B cell (primary cell): ENCODE data around the gene HDLBP. TPM values are rescaled to one million over a fixed set of nuclear protein-coding genes. Genes with fewer than 3 reads are reported as not detected.

Source experiments
- ATAC-seq: fragments of 200-7000 bp; cut with Tn5 transposase; one replicate; pipeline ENCODE4 v1.10.0; 2021; ENCODE audit warnings: low read depth, mild to moderate bottlenecking, moderate number of reproducible peaks, moderate library complexity
- CTCF ChIA-PET: fragments of 350-600 bp; sonication (Branson Sonifier 250); formaldehyde crosslinking; loops from one replicate; lab custom pipeline; 2021; ENCODE audit warnings: antibody characterized with exemption, inconsistent platforms; lab: Charles Lee
- POLR2A ChIA-PET: fragments of 350-600 bp; sonication (Branson Sonifier 250); formaldehyde crosslinking; loops from one replicate; lab custom pipeline; 2021; ENCODE audit warnings: antibody characterized with exemption; lab: Charles Lee
- DNase-seq: peaks from one replicate; pipeline ENCODE4 v3.0.0; 2013
- H2AFZ ChIP-seq: 2 replicates; pipeline ENCODE4 v1.6.1; 2012; ENCODE audit warnings: mild to moderate bottlenecking, low read depth, low read length; ENCODE audit not compliant: insufficient read depth, poor library complexity, severe bottlenecking
- H3K27ac ChIP-seq, 2 donors: 1 replicate in 1 of 2; 2 replicates in 1 of 2; pipeline ENCODE4 v1.5.1; 2012 to 2013; ENCODE audit warnings: low read length in 2 of 2, mild to moderate bottlenecking in 2 of 2, moderate library complexity in 1 of 2
- H3K27me3 ChIP-seq, 4 experiments: fragments of 200-600 bp in 1 of 4; sonication (generic) in 1 of 4; replicated peaks in 1 of 4; 1 replicate in 2 of 4; 2 replicates in 2 of 4; pipeline versions ENCODE4 v1.6.1 to v1.7.0; 2013 to 2016; ENCODE audit warnings: low read length in 3 of 4, mild to moderate bottlenecking in 2 of 4, mixed read lengths in 1 of 4, moderate library complexity in 1 of 4; ENCODE audit not compliant: insufficient read depth in 4 of 4, control insufficient read depth in 3 of 4; ENCODE audit errors: control extremely low read depth in 1 of 4
- H3K36me3 ChIP-seq, 2 experiments: replicated peaks in 1 of 2; 1 replicate in 1 of 2; 2 replicates in 1 of 2; pipeline versions ENCODE4 v1.6.1 to v1.7.1; 2013; ENCODE audit warnings: low read length in 1 of 2; ENCODE audit not compliant: insufficient read depth in 2 of 2, control insufficient read depth in 1 of 2; ENCODE audit errors: control extremely low read depth in 1 of 2, extremely low read depth in 1 of 2
- H3K4me1 ChIP-seq, 2 donors: fragments of 200-600 bp in 1 of 2; sonication (generic) in 1 of 2; 1 replicate in 1 of 2; 2 replicates in 1 of 2; pipeline versions ENCODE4 v1.5.1 to v1.6.1; 2013 to 2017; ENCODE audit warnings: low read length in 2 of 2; ENCODE audit not compliant: control insufficient read depth in 2 of 2, insufficient read depth in 2 of 2
- H3K4me2 ChIP-seq: replicated peaks from 2 replicates; pipeline ENCODE3; 2012; ENCODE audit warnings: mild to moderate bottlenecking, low read depth, low read length; ENCODE audit not compliant: poor library complexity, severe bottlenecking
- H3K4me3 ChIP-seq, 5 experiments: fragments of 200-600 bp in 1 of 5; sonication (generic) in 1 of 5; 1 replicate in 3 of 5; 2 replicates in 2 of 5; pipeline versions ENCODE4 v1.5.1 to v1.7.0; 2011 to 2016; ENCODE audit warnings: low read length in 4 of 5, mild to moderate bottlenecking in 4 of 5, low read depth in 2 of 5, control low read depth in 1 of 5, moderate library complexity in 1 of 5; ENCODE audit not compliant: insufficient read depth in 1 of 5; ENCODE audit errors: control extremely low read depth in 1 of 5, extremely low read depth in 1 of 5
- H3K79me2 ChIP-seq: fragments of 200-600 bp; sonication (generic); one replicate; pipeline ENCODE4 v1.6.0; 2016; ENCODE audit warnings: low read length; ENCODE audit not compliant: control insufficient read depth, insufficient read depth
- H3K9ac ChIP-seq: fragments of 200-600 bp; sonication (generic); 2 replicates; pipeline ENCODE4 v1.6.1; 2017; ENCODE audit warnings: mild to moderate bottlenecking, low read length, moderate library complexity
- H3K9me3 ChIP-seq, 3 donors: one replicate each; pipeline versions ENCODE4 v1.6.1 to v1.7.1; 2013; ENCODE audit warnings: low read length in 2 of 3; ENCODE audit not compliant: control insufficient read depth in 2 of 3, insufficient read depth in 1 of 3; ENCODE audit errors: control extremely low read depth in 1 of 3
- H4K20me1 ChIP-seq: 2 replicates; pipeline ENCODE4 v1.6.0; 2012; ENCODE audit warnings: mild to moderate bottlenecking, low read length; ENCODE audit not compliant: insufficient read depth, control insufficient read depth, poor library complexity, severe bottlenecking
- H3K27ac Mint-ChIP-seq: one replicate; pipeline ENCODE4 v1.8.0; 2021; ENCODE audit warnings: mixed read lengths
- H3K27me3 Mint-ChIP-seq: one replicate; pipeline ENCODE4 v1.8.0; 2021; ENCODE audit warnings: mixed read lengths
- H3K4me1 Mint-ChIP-seq: one replicate; pipeline ENCODE4 v1.8.0; 2021; ENCODE audit warnings: mixed read lengths
- H3K4me3 Mint-ChIP-seq: one replicate; pipeline ENCODE4 v1.8.0; 2021; ENCODE audit warnings: mixed read lengths
- H3K9me3 Mint-ChIP-seq: one replicate; pipeline ENCODE4 v1.8.0; 2022; ENCODE audit warnings: mixed read lengths; ENCODE audit not compliant: insufficient read depth
- EZH2 ChIP-seq: IDR thresholded peaks from 2 replicates; pipeline ENCODE4 v1.6.1; 2012; ENCODE audit warnings: borderline replicate concordance, low read depth, mild to moderate bottlenecking, moderate library complexity, low read length; ENCODE audit not compliant: insufficient read depth, poor library complexity, severe bottlenecking
- WGBS: methylation state at CpG from one replicate; pipeline ENCODE4 v1.1.5; 2013; ENCODE audit warnings: missing lambda C conversion rate; ENCODE audit not compliant: insufficient coverage; 5-methylcytosine and 5-hydroxymethylcytosine counted together
- intact Hi-C: fragments of 100-400 bp; cut with micrococcal nuclease; formaldehyde crosslinking; loops from one replicate; pipeline ENCODE4 v1.10.0; 2022
- polyA plus RNA-seq: library from polyadenylated mRNA; depleted of rRNA; stranded (reverse); fragments of >200 nt; gene quantifications from 2 replicates; pipeline ENCODE4 v1.2.3, GENCODE V29; 2012
- total RNA-seq, 2 donors: library from RNA; stranded (reverse); fragments of 120-200 nt in 1 of 2; gene quantifications; 1 replicate in 1 of 2; 2 replicates in 1 of 2; pipeline versions ENCODE4 v1.2.3 to v1.2.4, GENCODE V29; 2013 to 2022
- TF ChIP-seq, protein P1 (sequence below): fragments of 200-600 bp; IDR thresholded peaks from one replicate; pipeline ENCODE4 v1.8.0; 2022; ENCODE audit warnings: antibody characterized with exemption, mild to moderate bottlenecking

Gene HDLBP
- total and polyA plus RNA-seq, 2 donors (not counting 1 experiment from before 2014, with no cell fraction given) = 55.1 to 127 TPM

DNA sequence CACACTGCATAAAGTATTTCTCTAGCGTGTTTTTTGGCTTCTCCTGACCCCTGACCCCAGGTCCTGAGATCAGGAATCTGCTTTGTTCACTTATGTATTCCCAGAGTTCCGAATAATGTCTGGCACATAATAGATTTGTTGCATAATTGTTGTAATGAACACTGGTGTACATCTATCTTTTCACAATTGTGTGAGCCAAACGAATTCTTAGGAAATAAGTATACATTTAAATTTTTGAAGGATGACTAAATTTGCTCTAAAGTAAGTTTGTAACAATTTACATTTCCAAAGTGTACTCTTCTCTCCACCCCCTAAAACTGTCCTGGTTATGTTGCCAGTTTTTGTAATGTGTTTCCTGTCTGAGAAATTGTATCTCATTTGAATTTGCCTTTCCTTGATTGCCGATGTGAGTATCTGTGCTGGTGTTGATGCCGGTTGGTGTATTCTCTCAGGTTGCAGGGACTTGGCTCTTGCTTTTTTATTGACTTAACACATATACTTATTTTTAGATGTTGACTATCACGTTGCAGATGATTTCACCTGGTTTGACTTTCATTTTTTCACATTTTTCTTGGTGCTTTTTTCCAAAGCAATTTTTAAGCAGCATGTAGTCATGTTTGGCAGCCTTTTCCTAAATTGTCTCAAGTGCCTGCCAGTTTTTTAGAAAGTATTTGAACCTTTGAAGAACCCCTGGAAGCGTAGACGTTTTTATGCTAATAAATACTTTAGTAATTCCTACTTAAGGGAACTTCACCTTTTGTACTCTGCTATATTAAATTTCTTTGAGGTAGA lies 24.6 kb upstream of the HDLBP start:
- ChIA-PET CTCF (no interaction called here), POLR2A (no interaction called here)
- TF ChIP-seq EZH2 = no peak
- TF ChIP-seq, protein P1, sequence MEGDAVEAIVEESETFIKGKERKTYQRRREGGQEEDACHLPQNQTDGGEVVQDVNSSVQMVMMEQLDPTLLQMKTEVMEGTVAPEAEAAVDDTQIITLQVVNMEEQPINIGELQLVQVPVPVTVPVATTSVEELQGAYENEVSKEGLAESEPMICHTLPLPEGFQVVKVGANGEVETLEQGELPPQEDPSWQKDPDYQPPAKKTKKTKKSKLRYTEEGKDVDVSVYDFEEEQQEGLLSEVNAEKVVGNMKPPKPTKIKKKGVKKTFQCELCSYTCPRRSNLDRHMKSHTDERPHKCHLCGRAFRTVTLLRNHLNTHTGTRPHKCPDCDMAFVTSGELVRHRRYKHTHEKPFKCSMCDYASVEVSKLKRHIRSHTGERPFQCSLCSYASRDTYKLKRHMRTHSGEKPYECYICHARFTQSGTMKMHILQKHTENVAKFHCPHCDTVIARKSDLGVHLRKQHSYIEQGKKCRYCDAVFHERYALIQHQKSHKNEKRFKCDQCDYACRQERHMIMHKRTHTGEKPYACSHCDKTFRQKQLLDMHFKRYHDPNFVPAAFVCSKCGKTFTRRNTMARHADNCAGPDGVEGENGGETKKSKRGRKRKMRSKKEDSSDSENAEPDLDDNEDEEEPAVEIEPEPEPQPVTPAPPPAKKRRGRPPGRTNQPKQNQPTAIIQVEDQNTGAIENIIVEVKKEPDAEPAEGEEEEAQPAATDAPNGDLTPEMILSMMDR = no peak
- H3K4me1 ChIP-seq = peaks cover 10 to 15% of the 10 kb centered on the region in 2 donors
- H3K9ac ChIP-seq = no peak overlapping the region
- no peaks in the 10 kb centered on the region for H3K27me3 ChIP-seq
- H3K4me2 ChIP-seq = no peak overlapping the region
- H3K4me1 Mint-ChIP-seq = peaks cover 18% of the 10 kb centered on the region
- no CpG with 5 or more reads among the region's 8 CpGs for WGBS
- no peaks in the 10 kb centered on the region for H3K9me3 ChIP-seq
- DNase-seq = no peak
- intact Hi-C loops = no loop called here
- ATAC-seq = no peak
- peaks cover 48% of the 10 kb centered on the region for H4K20me1 ChIP-seq
- H3K4me3 Mint-ChIP-seq = no peak overlapping the region
- H3K27me3 Mint-ChIP-seq = no peaks in the 10 kb centered on the region
- H3K4me3 ChIP-seq = no peak overlapping the region
- no peak overlapping the region for H3K27ac ChIP-seq
- H3K9me3 Mint-ChIP-seq = no peaks in the 10 kb centered on the region
- no peak overlapping the region for H3K27ac Mint-ChIP-seq
- H3K79me2 ChIP-seq = peaks cover 10% of the 10 kb centered on the region
- H2AFZ ChIP-seq = no peak overlapping the region
- H3K36me3 ChIP-seq = peaks cover 12 to 64% of the 10 kb centered on the region in 2 experiments

DNA sequence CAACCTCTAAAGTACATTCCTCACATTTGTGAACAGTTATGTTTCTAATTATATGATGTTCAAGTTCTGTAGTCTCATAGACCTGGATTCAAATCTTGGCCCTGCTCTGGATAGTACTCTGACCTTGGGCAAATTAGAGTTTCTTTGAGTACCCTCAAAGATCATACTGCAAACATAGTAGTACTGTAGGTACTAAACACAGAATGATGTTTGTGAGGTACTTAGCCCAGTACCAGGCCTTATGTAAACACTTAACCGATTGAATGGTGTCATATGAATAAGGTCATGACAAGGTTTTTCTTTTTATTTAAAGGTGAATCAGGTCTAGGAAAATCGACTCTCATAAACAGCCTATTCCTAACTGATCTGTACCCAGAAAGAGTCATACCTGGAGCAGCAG lies 19.3 kb upstream of the HDLBP start:
- no peak for ATAC-seq
- Histone ChIP-seq H3K9me3 (no peaks in the 10 kb centered on the region), H3K9ac (no peak overlapping the region), H3K4me2 (no peak overlapping the region), H3K27ac (no peak overlapping the region), H3K4me1 (peaks cover 10 to 15% of the 10 kb centered on the region in 2 donors), H2AFZ (no peak overlapping the region), H3K27me3 (no peaks in the 10 kb centered on the region), H3K4me3 (no peak overlapping the region), H3K36me3 (peaks cover 8 to 37% of the 10 kb centered on the region in 2 experiments), H4K20me1 (peaks cover 38% of the 10 kb centered on the region), H3K79me2 (peaks cover 11% of the 10 kb centered on the region)
- DNase-seq = no peak
- ChIA-PET CTCF (no interaction called here), POLR2A (no interaction called here)
- H3K27ac Mint-ChIP-seq = no peak overlapping the region
- H3K4me3 Mint-ChIP-seq = no peak overlapping the region
- no peak for TF ChIP-seq EZH2
- TF ChIP-seq, protein P1 = no peak
- 100% methylated on average over 1 of the region's 2 CpGs for WGBS
- no peaks in the 10 kb centered on the region for H3K27me3 Mint-ChIP-seq
- H3K9me3 Mint-ChIP-seq = no peaks in the 10 kb centered on the region
- peaks cover 16% of the 10 kb centered on the region for H3K4me1 Mint-ChIP-seq
- intact Hi-C loops = no loop called here
